Activated CD8-positive, alpha-beta memory T cell treated with anti-CD3 and anti-CD28 coated beads for 4 hours (primary cell): ENCODE results near the gene GDPD5.

ENCODE experiments used
- DNase-seq, 2 donors: peaks; one replicate each; pipeline ENCODE4 v3.0.0-alpha.2; 2020; ENCODE audit warnings: low read depth in 2 of 2

The GDPD5 gene

GRCh38 chr11:75492181-75492820 is 33.4 kb downstream of the GDPD5 start:
- DNase-seq = peak; percentile 35 to 42

GRCh38 chr11:75491465-75491864 is 34.3 kb downstream of the GDPD5 start:
- DNase-seq = no peak

- DNase-seq = no peak
Observed at GRCh38 chr11:75490221-75491181, 35.2 kb downstream of the GDPD5 start.

- DNase-seq = no peak
Observed at GRCh38 chr11:75487365-75487764, 38.4 kb downstream of the GDPD5 start.

- no peak for DNase-seq
Observed at GRCh38 chr11:75485742-75486141, 40.0 kb downstream of the GDPD5 start.

- no peak for DNase-seq
Observed at GRCh38 chr11:75482931-75483469, 42.7 kb downstream of the GDPD5 start.

GRCh38 chr11:75481922-75482606 is 43.7 kb downstream of the GDPD5 start:
- no peak for DNase-seq

GRCh38 chr11:75481223-75481921 is 44.4 kb downstream of the GDPD5 start:
- DNase-seq = no peak

- DNase-seq = no peak
Observed at GRCh38 chr11:75480185-75481175, 45.3 kb downstream of the GDPD5 start.

GRCh38 chr11:75479597-75480145 is 46.1 kb downstream of the GDPD5 start:
- no peak for DNase-seq

- DNase-seq = no peak
Observed at GRCh38 chr11:75478783-75479596, 46.8 kb downstream of the GDPD5 start.

- no peak for DNase-seq
Observed at GRCh38 chr11:75477614-75477935, 48.2 kb downstream of the GDPD5 start.

- DNase-seq = no peak
Observed at GRCh38 chr11:75476739-75477613, 48.8 kb downstream of the GDPD5 start.

GRCh38 chr11:75475767-75476650 is 49.7 kb downstream of the GDPD5 start:
- no peak for DNase-seq

GRCh38 chr11:75474878-75475766 is 50.6 kb downstream of the GDPD5 start:
- peak; percentile 13 to 18 for DNase-seq

GRCh38 chr11:75474240-75474639 is 51.5 kb downstream of the GDPD5 start:
- DNase-seq = no peak
